ENCODE data around the gene EPS8L1.
"Not testable (repeated sequence)": the region's sequence is repeated elsewhere in the genome, so short reads cannot be mapped to it uniquely, and the experiment has no call there.

EPS8L1 gene

GRCh38 chr19:55058781-55059610 lies 16.7 kb upstream of the EPS8L1 start:
- Histone ChIP-seq H3K4me2 (no peak overlapping the region), H3K27me3 (no peaks in the 10 kb centered on the region), H3K4me3 (no peak overlapping the region), H3K36me3 (peaks cover 46 to 59% (median 51%) of the 10 kb centered on the region in 11 experiments), H3K9me3 (replicated peaks in 1 of 11) (peaks cover 0 to 8% (median 0%) of the 10 kb centered on the region in 11 experiments; a peak in 3 of 22 replicates), H3K4me1 (peaks cover 9 to 22% (median 16%) of the 10 kb centered on the region in 10 experiments), H3K27ac (no peak overlapping the region), H4K20me1 (peaks cover 0 to 43% (median 11%) of the 10 kb centered on the region in 11 experiments; a peak in 11 of 22 replicates), H3K9ac (no peak overlapping the region)
- TF ChIP-seq Cebpa-rat (IDR thresholded peaks at IDR 0.05) = no peak

- H4K20me1 ChIP-seq = peaks cover 0 to 42% (median 11%) of the 10 kb centered on the region in 11 experiments; a peak in 10 of 22 replicates
- H3K27me3 ChIP-seq; H3K9ac ChIP-seq; H3K9me3 ChIP-seq (replicated peaks in 1 of 11); H3K4me3 ChIP-seq; H3K27ac ChIP-seq: not testable (repeated sequence)
- H3K4me1 ChIP-seq = peaks cover 9 to 22% (median 16%) of the 10 kb centered on the region in 10 experiments
- H3K4me2 ChIP-seq = peak overlapping the region in 2 of 11 experiments; percentile 12 to 92; a peak in 1 of 22 replicates
- peaks cover 35 to 47% (median 39%) of the 10 kb centered on the region in 11 experiments for H3K36me3 ChIP-seq
Measured at GRCh38 chr19:55060287-55060686, 15.4 kb upstream of the EPS8L1 start.

GRCh38 chr19:55062735-55063491 lies 12.8 kb upstream of the EPS8L1 start, which contains the start of gene RDH13:
TSS of gene RDH13 (minus strand) at chr19:55063148. CDS start at chr19:55063032, 116 bp downstream.
- Histone ChIP-seq H3K9me3 (replicated peaks in 1 of 11) (peaks cover 0 to 5% (median 0%) of the 10 kb centered on the region in 11 experiments; a peak in 1 of 22 replicates), H3K4me3 (peak within 1 kb of the TSS; percentile 71 to 93 (median 88)), H3K4me2 (peak within 1 kb of the TSS; percentile 89 to 99 (median 98)), H3K27me3 (peaks cover 18 to 35% (median 27%) of the 10 kb centered on the region in 11 experiments), H3K9ac (peak within 1 kb of the TSS; percentile 79 to 92 (median 85)), H3K27ac (peak within 1 kb of the TSS; percentile 61 to 83 (median 79); a peak in 21 of 22 replicates), H3K36me3 (peaks cover 10 to 20% (median 13%) of the 10 kb centered on the region in 11 experiments), H3K4me1 (peaks cover 10 to 24% (median 17%) of the 10 kb centered on the region in 10 experiments), H4K20me1 (peaks cover 0 to 38% (median 6%) of the 10 kb centered on the region in 11 experiments; a peak in 10 of 22 replicates)
- no peak for TF ChIP-seq Cebpa-rat (IDR thresholded peaks at IDR 0.05)

- no peak overlapping the region for H3K4me2 ChIP-seq
- peaks cover 23 to 40% (median 33%) of the 10 kb centered on the region in 11 experiments for H3K27me3 ChIP-seq
- peaks cover 10 to 30% (median 20%) of the 10 kb centered on the region in 10 experiments for H3K4me1 ChIP-seq
- H3K4me3 ChIP-seq = peak overlapping the region in 9 of 10 experiments; percentile 38 to 93 (median 88); a peak in 9 of 20 replicates
- peaks cover 7 to 15% (median 7%) of the 10 kb centered on the region in 11 experiments; a peak in 20 of 22 replicates for H3K36me3 ChIP-seq
- H4K20me1 ChIP-seq = peaks cover 0 to 38% (median 6%) of the 10 kb centered on the region in 11 experiments; a peak in 10 of 22 replicates
- H3K9ac ChIP-seq = no peak overlapping the region
- H3K27ac ChIP-seq = peak overlapping the region in 1 of 11 experiments; percentile 36; a peak in 1 of 22 replicates
- TF ChIP-seq Cebpa-rat (IDR thresholded peaks at IDR 0.05) = no peak
- peaks cover 0 to 5% (median 0%) of the 10 kb centered on the region in 11 experiments; a peak in 1 of 22 replicates for H3K9me3 ChIP-seq (replicated peaks in 1 of 11)
Measured at GRCh38 chr19:55063492-55063843, 12.2 kb upstream of the EPS8L1 start.

GRCh38 chr19:55065516-55065915 lies 10.2 kb upstream of the EPS8L1 start:
- not testable (repeated sequence) for H3K4me3 ChIP-seq, H3K4me2 ChIP-seq, H3K36me3 ChIP-seq, H3K9ac ChIP-seq, H3K27ac ChIP-seq
- peaks cover 16 to 45% (median 27%) of the 10 kb centered on the region in 10 experiments for H3K4me1 ChIP-seq
- H3K27me3 ChIP-seq = peaks cover 39 to 60% (median 51%) of the 10 kb centered on the region in 11 experiments
- peaks cover 0 to 12% (median 7%) of the 10 kb centered on the region in 11 experiments; a peak in 12 of 22 replicates for H3K9me3 ChIP-seq (replicated peaks in 1 of 11)
- peaks cover 0 to 23% (median 0%) of the 10 kb centered on the region in 11 experiments; a peak in 8 of 22 replicates for H4K20me1 ChIP-seq

GRCh38 chr19:55066107-55066709 lies 9.5 kb upstream of the EPS8L1 start:
- Histone ChIP-seq H3K4me2 (no peak overlapping the region), H4K20me1 (peaks cover 0 to 16% (median 0%) of the 10 kb centered on the region in 11 experiments; a peak in 7 of 22 replicates), H3K27me3 (peaks cover 42 to 66% (median 58%) of the 10 kb centered on the region in 11 experiments), H3K27ac (no peak overlapping the region), H3K9ac (no peak overlapping the region), H3K36me3 (no peaks in the 10 kb centered on the region; a peak in 1 of 22 replicates), H3K4me3 (no peak overlapping the region), H3K9me3 (replicated peaks in 1 of 11) (peaks cover 0 to 12% (median 7%) of the 10 kb centered on the region in 11 experiments; a peak in 12 of 22 replicates), H3K4me1 (peaks cover 19 to 48% (median 30%) of the 10 kb centered on the region in 10 experiments)
- TF ChIP-seq Cebpa-rat (IDR thresholded peaks at IDR 0.05) = no peak

GRCh38 chr19:55067869-55068268 lies 7.8 kb upstream of the EPS8L1 start:
- no peak for TF ChIP-seq Cebpa-rat (IDR thresholded peaks at IDR 0.05)
- no peaks in the 10 kb centered on the region for H3K36me3 ChIP-seq
- no peak overlapping the region for H3K27ac ChIP-seq
- H3K9ac ChIP-seq = no peak overlapping the region
- H3K4me3 ChIP-seq = no peak overlapping the region
- H3K27me3 ChIP-seq = peaks cover 42 to 76% (median 64%) of the 10 kb centered on the region in 11 experiments
- H3K4me2 ChIP-seq = peak overlapping the region in 5 of 11 experiments; percentile 29 to 60 (median 56); a peak in 12 of 22 replicates
- H4K20me1 ChIP-seq = peaks cover 0 to 12% (median 0%) of the 10 kb centered on the region in 11 experiments; a peak in 3 of 22 replicates
- H3K4me1 ChIP-seq = peaks cover 11 to 41% (median 24%) of the 10 kb centered on the region in 10 experiments; a peak in 19 of 20 replicates
- H3K9me3 ChIP-seq (replicated peaks in 1 of 11) = peaks cover 0 to 16% (median 7%) of the 10 kb centered on the region in 11 experiments; a peak in 13 of 22 replicates

All from BLaER1 treated with 17β-estradiol and CSF1 and Interleukin-3, amounts not matched to agents 10 nM and 100 nM (cell line).